H1 (cell line): Measurements from ENCODE around the gene NRK. TPM values are rescaled to one million over a fixed set of nuclear protein-coding genes. Genes with fewer than 3 reads are reported as not detected.
"Not testable (repeated sequence)": the region's sequence is repeated elsewhere in the genome, so short reads cannot be mapped to it uniquely, and the experiment has no call there.

Source experiments
- CTCF ChIA-PET: fragments of 300-600 bp; sonication (Branson Sonifier 250); formaldehyde crosslinking; loops from one replicate; lab custom pipeline; 2021; ENCODE audit not compliant: partially characterized antibody; lab: Charles Lee
- POLR2A ChIA-PET: fragments of 300-600 bp; sonication (Branson Sonifier 250); formaldehyde crosslinking; loops from one replicate; lab custom pipeline; 2021; ENCODE audit warnings: inconsistent platforms; ENCODE audit not compliant: partially characterized antibody; lab: Charles Lee
- DNase-seq, 2 experiments: peaks; one replicate each; pipeline versions ENCODE4 v3.0.0 to v3.0.0-alpha.2; 2010 to 2022; ENCODE audit warnings: low spot score in 2 of 2, low read depth in 1 of 2, mixed read lengths in 1 of 2
- FAIRE-seq: peaks from 2 replicates; lab custom pipeline; 2011; peaks lifted over from hg19 to GRCh38; lab: Jason Lieb, UNC
- H2AFZ ChIP-seq: 2 replicates; pipeline ENCODE4 v1.8.1; 2012; ENCODE audit warnings: low read length, inconsistent platforms
- H2AK5ac ChIP-seq: 2 replicates; pipeline ENCODE4 v1.6.1; 2013; ENCODE audit warnings: low read depth, low read length
- H2BK120ac ChIP-seq: replicated peaks from 2 replicates; pipeline ENCODE3; 2013; ENCODE audit warnings: low read depth, low read length, inconsistent platforms
- H2BK12ac ChIP-seq: 2 replicates; pipeline ENCODE4 v1.6.1; 2013; ENCODE audit warnings: low read depth, low read length
- H2BK15ac ChIP-seq: 2 replicates; pipeline ENCODE4 v1.6.1; 2013; ENCODE audit warnings: low read length
- H2BK20ac ChIP-seq: 2 replicates; pipeline ENCODE4 v1.6.1; 2013; ENCODE audit warnings: low read length
- H2BK5ac ChIP-seq: 2 replicates; pipeline ENCODE4 v1.6.1; 2013; ENCODE audit warnings: low read depth, low read length
- H3K14ac ChIP-seq: 2 replicates; pipeline ENCODE4 v1.6.1; 2013; ENCODE audit warnings: inconsistent platforms; ENCODE audit not compliant: insufficient read length
- H3K18ac ChIP-seq: 2 replicates; pipeline ENCODE4 v1.6.1; 2013; ENCODE audit warnings: low read length; ENCODE audit errors: extremely low read depth
- H3K23ac ChIP-seq: 2 replicates; pipeline ENCODE4 v1.6.1; 2013; ENCODE audit warnings: inconsistent platforms; ENCODE audit not compliant: insufficient read length
- H3K23me2 ChIP-seq: 2 replicates; pipeline ENCODE4 v1.6.1; 2013; ENCODE audit warnings: low read depth, low read length
- H3K27ac ChIP-seq: 2 replicates; pipeline ENCODE4 v1.6.1; 2011; ENCODE audit warnings: low read depth, low read length, inconsistent platforms
- H3K27me3 ChIP-seq, 4 experiments: replicated peaks in 1 of 4; 1 replicate in 1 of 4; 2 replicates in 3 of 4; pipeline versions ENCODE4 v1.6.1 to v1.8.1; 2011 to 2013; ENCODE audit warnings: low read length in 3 of 4, mild to moderate bottlenecking in 3 of 4, inconsistent platforms in 2 of 4, mixed read lengths in 2 of 4, moderate library complexity in 1 of 4; ENCODE audit not compliant: control insufficient read depth in 3 of 4, insufficient read depth in 3 of 4; ENCODE audit errors: extremely low read depth in 1 of 4
- H3K36me3 ChIP-seq, 4 experiments: 2 replicates each; pipeline versions ENCODE4 v1.6.1 to v1.8.1; 2011 to 2013; ENCODE audit warnings: mild to moderate bottlenecking in 4 of 4, low read length in 3 of 4, moderate library complexity in 2 of 4, control low read depth in 1 of 4, inconsistent platforms in 1 of 4; ENCODE audit not compliant: insufficient read depth in 4 of 4, control insufficient read depth in 2 of 4
- H3K4ac ChIP-seq: replicated peaks from 2 replicates; pipeline ENCODE3; 2013; ENCODE audit warnings: low read length, low read depth, mixed read lengths, inconsistent platforms; ENCODE audit not compliant: insufficient read length
- H3K4me1 ChIP-seq, 4 experiments: replicated peaks in 1 of 4; 1 replicate in 1 of 4; 2 replicates in 3 of 4; pipeline versions ENCODE4 v1.6.1 to v1.8.1; 2011 to 2013; ENCODE audit warnings: low read length in 3 of 4, inconsistent platforms in 2 of 4, mixed read lengths in 1 of 4; ENCODE audit not compliant: insufficient read depth in 4 of 4, control insufficient read depth in 3 of 4
- H3K4me2 ChIP-seq, 2 experiments: 2 replicates each; pipeline versions ENCODE4 v1.6.1 to v1.8.1; 2011 to 2013; ENCODE audit warnings: low read depth in 2 of 2, low read length in 2 of 2, control low read depth in 1 of 2, inconsistent platforms in 1 of 2, mild to moderate bottlenecking in 1 of 2; ENCODE audit not compliant: insufficient read depth in 1 of 2
- H3K4me3 ChIP-seq, 4 experiments: fragments of 200-600, 300-600 bp in 1 of 4; sonication (generic), shearing (Covaris generic), sonication (Bioruptor Twin) in 1 of 4; 2 replicates each; pipeline versions ENCODE4 v1.5.1 to v1.8.1; 2011 to 2016; ENCODE audit warnings: low read length in 4 of 4, low read depth in 3 of 4, control low read depth in 2 of 4, inconsistent platforms in 2 of 4, mild to moderate bottlenecking in 2 of 4, mixed read lengths in 1 of 4, moderate library complexity in 1 of 4; ENCODE audit not compliant: insufficient read depth in 2 of 4; ENCODE audit errors: extremely low read depth in 1 of 4
- H3K56ac ChIP-seq: replicated peaks from 2 replicates; pipeline ENCODE3; 2013; ENCODE audit warnings: low read depth, mild to moderate bottlenecking, mixed read lengths, low read length, inconsistent platforms; ENCODE audit not compliant: insufficient read length
- H3K79me1 ChIP-seq: 2 replicates; pipeline ENCODE4 v1.6.1; 2013; ENCODE audit warnings: low read depth, low read length, control low read depth
- H3K79me2 ChIP-seq, 2 experiments: 2 replicates each; pipeline versions ENCODE4 v1.6.1 to v1.8.1; 2012 to 2013; ENCODE audit warnings: low read length in 2 of 2, mild to moderate bottlenecking in 2 of 2, inconsistent platforms in 1 of 2; ENCODE audit not compliant: insufficient read depth in 2 of 2, control insufficient read depth in 1 of 2
- H3K9ac ChIP-seq, 4 experiments: replicated peaks in 1 of 4; 1 replicate in 1 of 4; 2 replicates in 3 of 4; pipeline versions ENCODE4 v1.6.1 to v1.8.1; 2011 to 2013; ENCODE audit warnings: low read depth in 3 of 4, low read length in 3 of 4, control low read depth in 2 of 4, mild to moderate bottlenecking in 2 of 4, moderate library complexity in 2 of 4, inconsistent platforms in 1 of 4; ENCODE audit errors: extremely low read depth in 1 of 4
- H3K9me3 ChIP-seq, 2 experiments: 2 replicates each; pipeline versions ENCODE4 v1.6.1 to v1.8.1; 2012 to 2013; ENCODE audit warnings: mild to moderate bottlenecking in 2 of 2, moderate library complexity in 2 of 2, control low read depth in 1 of 2, inconsistent platforms in 1 of 2, low read depth in 1 of 2, low read length in 1 of 2, mixed read lengths in 1 of 2; ENCODE audit not compliant: insufficient read depth in 2 of 2
- H4K20me1 ChIP-seq, 2 experiments: replicated peaks in 1 of 2; 2 replicates each; pipeline versions ENCODE3 to v1.8.1; 2011 to 2013; ENCODE audit warnings: inconsistent platforms in 2 of 2, low read length in 2 of 2, mild to moderate bottlenecking in 1 of 2; ENCODE audit not compliant: insufficient read depth in 2 of 2, control insufficient read depth in 1 of 2
- H4K5ac ChIP-seq: 2 replicates; pipeline ENCODE4 v1.6.1; 2013; ENCODE audit warnings: low read length, low read depth, mixed read lengths, inconsistent platforms; ENCODE audit not compliant: insufficient read length
- H4K8ac ChIP-seq: 2 replicates; pipeline ENCODE4 v1.8.0; 2013; ENCODE audit warnings: mild to moderate bottlenecking, moderate library complexity, low read length, inconsistent platforms; ENCODE audit not compliant: insufficient read depth; ENCODE audit errors: extremely low read depth
- H4K91ac ChIP-seq: replicated peaks from 2 replicates; pipeline ENCODE3; 2013; ENCODE audit warnings: low read length, mixed read lengths, inconsistent platforms; ENCODE audit not compliant: insufficient read length
- BRCA1 ChIP-seq: IDR thresholded peaks from 2 replicates; pipeline ENCODE4 v1.6.1; 2012; ENCODE audit warnings: low read depth, low read length, improper control_type of control experiment
- E2F6 ChIP-seq: IDR thresholded peaks from 2 replicates; pipeline ENCODE4 v1.6.1; 2012; ENCODE audit warnings: inconsistent platforms
- EZH2 ChIP-seq: fragments of 200-600 bp; sonication (generic); IDR thresholded peaks from 2 replicates; pipeline ENCODE4 v1.7.1; 2012; ENCODE audit warnings: low read depth, mild to moderate bottlenecking, moderate library complexity, low read length, inconsistent platforms; ENCODE audit not compliant: severe bottlenecking
- KDM4A ChIP-seq: IDR thresholded peaks from one replicate; pipeline ENCODE4 v1.7.1; 2012; ENCODE audit warnings: low read depth, mild to moderate bottlenecking, moderate library complexity, low read length, inconsistent platforms; ENCODE audit not compliant: severe bottlenecking
- MAFK ChIP-seq: IDR thresholded peaks from 2 replicates; pipeline ENCODE4 v1.6.1; 2012; ENCODE audit warnings: low read depth, mild to moderate bottlenecking, improper control_type of control experiment, low read length
- RBBP5 ChIP-seq: IDR thresholded peaks from 2 replicates; pipeline ENCODE4 v1.7.1; 2012; ENCODE audit warnings: low read depth, mild to moderate bottlenecking, inconsistent platforms, low read length, moderate library complexity, borderline replicate concordance
- SUZ12 ChIP-seq: fragments of 200-600 bp; sonication (generic); IDR thresholded peaks from 2 replicates; pipeline ENCODE4 v1.6.1; 2012; ENCODE audit warnings: mild to moderate bottlenecking, inconsistent platforms, low read length, moderate library complexity, mixed read lengths
- TBP ChIP-seq: IDR thresholded peaks from 2 replicates; pipeline ENCODE4 v1.6.1; 2011; ENCODE audit warnings: low read depth, low read length, improper control_type of control experiment
- WGBS, 2 experiments: shearing (Covaris generic) in 1 of 2; methylation state at CpG; one replicate each; pipeline versions ENCODE4 v1.1.6 to v1.1.7; 2013 to 2015; ENCODE audit warnings: low lambda C conversion rate in 2 of 2, mixed read lengths in 2 of 2, inconsistent platforms in 1 of 2, low coverage in 1 of 2, missing lambda C conversion rate in 1 of 2; ENCODE audit not compliant: insufficient replicate concordance in 2 of 2, insufficient coverage in 1 of 2, insufficient read length in 1 of 2; ENCODE audit errors: extremely low coverage in 1 of 2, missing lambda C conversion rate in 1 of 2; 5-methylcytosine and 5-hydroxymethylcytosine counted together
- polyA plus RNA-seq, 7 experiments: library from polyadenylated mRNA; depleted of rRNA in 3 of 7; stranded (reverse) in 5 of 7; unstranded in 2 of 7; fragments of >200 nt in 5 of 7; fragments of 200-250 nt in 2 of 7; gene quantifications; 1 replicate in 5 of 7; 2 replicates in 1 of 7; 4 replicates in 1 of 7; pipeline versions ENCODE4 v1.2.1 to v1.2.3, GENCODE V29; 2011 to 2013; ENCODE audit warnings: missing spikeins in 2 of 7, mixed read lengths in 2 of 7
- total RNA-seq: library from RNA; stranded (reverse); fragmentation: NEBNext Ultra II Directional; extraction: Animal tissue kit (Norgen Biotek cat#: 25700); gene quantifications from 2 replicates; pipeline ENCODE4 v1.2.1, GENCODE V29; 2021

The NRK gene
- total and polyA plus RNA-seq, 2 of the 8 experiments (the other 6 are each of a cell fraction or from before 2014, with no cell fraction given), result 0.86 to 8.3 TPM

GRCh38 chrX:106000203-106000602 lies 177.9 kb downstream of the NRK start (continued):
- no peak for TF ChIP-seq E2F6
- TF ChIP-seq SUZ12, result no peak
- no peak for TF ChIP-seq MAFK
- no peak for TF ChIP-seq RBBP5
- no peak for TF ChIP-seq KDM4A
- no peak for TF ChIP-seq TBP
- TF ChIP-seq EZH2, result no peak
- TF ChIP-seq BRCA1, result no peak

DNA sequence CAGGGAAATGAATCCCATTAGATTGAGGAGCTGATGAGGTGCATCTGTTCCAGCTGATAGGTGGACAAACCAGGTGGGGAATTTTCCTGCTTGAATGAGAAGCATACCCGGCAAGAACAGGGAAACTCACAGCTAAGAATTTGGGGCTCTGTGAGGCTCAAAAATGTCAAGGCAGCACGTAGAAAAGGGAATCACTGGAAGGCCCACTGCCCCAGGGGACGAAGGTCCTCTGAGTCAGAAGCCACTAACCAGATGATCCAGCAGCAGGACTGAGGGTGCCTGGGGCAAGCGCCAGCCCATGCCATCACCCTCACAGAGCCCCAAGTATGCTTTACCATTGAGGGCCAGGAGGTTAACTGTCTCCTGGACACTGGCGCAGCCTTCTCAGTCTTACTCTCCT lies 178.3 kb downstream of the NRK start:
- H3K56ac ChIP-seq, H3K36me3 ChIP-seq, H3K14ac ChIP-seq, H3K9ac ChIP-seq, H3K4me2 ChIP-seq, H2BK12ac ChIP-seq, H3K9me3 ChIP-seq, CTCF ChIA-PET, H4K5ac ChIP-seq, H2BK20ac ChIP-seq, H3K4me3 ChIP-seq, H2BK5ac ChIP-seq, H3K79me1 ChIP-seq, H3K79me2 ChIP-seq, FAIRE-seq, H2AK5ac ChIP-seq, H3K27ac ChIP-seq, H3K27me3 ChIP-seq, H2AFZ ChIP-seq, DNase-seq, H4K20me1 ChIP-seq, POLR2A ChIA-PET, H3K18ac ChIP-seq, H3K23ac ChIP-seq, H3K4ac ChIP-seq, H4K8ac ChIP-seq, H3K4me1 ChIP-seq, H2BK15ac ChIP-seq, H2BK120ac ChIP-seq, H3K23me2 ChIP-seq, H4K91ac ChIP-seq: not testable (repeated sequence)
- WGBS, 2 experiments, result 100% methylated on average over 1 of the region's 5 CpGs; no CpG with 5 or more reads in 1 of the 2 experiments
